WERI-Rb-1 (cell line): ENCODE data around the gene DHX8.
"Not testable (repeated sequence)": the region's sequence is repeated elsewhere in the genome, so short reads cannot be mapped to it uniquely, and the experiment has no call there.

ENCODE experiments used
- DNase-seq: peaks from one replicate; pipeline ENCODE4 v3.0.0-alpha.2; 2020
- H3K27ac ChIP-seq: fragments of 250-450 bp; sonication (Bioruptor Pico); 2 replicates; pipeline ENCODE4 v1.5.1; 2020; ENCODE audit warnings: mild to moderate bottlenecking, moderate library complexity
- H3K27me3 ChIP-seq: fragments of 250-450 bp; sonication (Bioruptor Pico); 2 replicates; pipeline ENCODE4 v1.5.1; 2021; ENCODE audit warnings: mild to moderate bottlenecking, low read depth, moderate library complexity; ENCODE audit not compliant: insufficient read depth, severe bottlenecking
- H3K36me3 ChIP-seq: fragments of 250-450 bp; sonication (Bioruptor Pico); 2 replicates; pipeline ENCODE4 v1.5.1; 2020; ENCODE audit warnings: mild to moderate bottlenecking, moderate library complexity
- H3K4me3 ChIP-seq: 2 replicates; pipeline ENCODE4 v1.5.1; 2011; ENCODE audit warnings: low read depth, mild to moderate bottlenecking, control low read depth, low read length
- H3K9me3 ChIP-seq: fragments of 250-450 bp; sonication (Bioruptor Pico); 2 replicates; pipeline ENCODE4 v1.5.1; 2021; ENCODE audit warnings: mild to moderate bottlenecking, moderate library complexity; ENCODE audit not compliant: severe bottlenecking
- TF ChIP-seq, protein P1 (sequence below): IDR thresholded peaks from 2 replicates; pipeline ENCODE4 v1.5.1; 2011; ENCODE audit warnings: low read depth, mild to moderate bottlenecking, control low read depth, inconsistent platforms, low read length

DHX8 gene

GRCh38 chr17:43448720-43449469 is 34.9 kb upstream of the DHX8 start:
- Histone ChIP-seq H3K36me3 (no peaks in the 10 kb centered on the region), H3K9me3 (peaks cover 18% of the 10 kb centered on the region)
- DNase-seq = no peak

DNA sequence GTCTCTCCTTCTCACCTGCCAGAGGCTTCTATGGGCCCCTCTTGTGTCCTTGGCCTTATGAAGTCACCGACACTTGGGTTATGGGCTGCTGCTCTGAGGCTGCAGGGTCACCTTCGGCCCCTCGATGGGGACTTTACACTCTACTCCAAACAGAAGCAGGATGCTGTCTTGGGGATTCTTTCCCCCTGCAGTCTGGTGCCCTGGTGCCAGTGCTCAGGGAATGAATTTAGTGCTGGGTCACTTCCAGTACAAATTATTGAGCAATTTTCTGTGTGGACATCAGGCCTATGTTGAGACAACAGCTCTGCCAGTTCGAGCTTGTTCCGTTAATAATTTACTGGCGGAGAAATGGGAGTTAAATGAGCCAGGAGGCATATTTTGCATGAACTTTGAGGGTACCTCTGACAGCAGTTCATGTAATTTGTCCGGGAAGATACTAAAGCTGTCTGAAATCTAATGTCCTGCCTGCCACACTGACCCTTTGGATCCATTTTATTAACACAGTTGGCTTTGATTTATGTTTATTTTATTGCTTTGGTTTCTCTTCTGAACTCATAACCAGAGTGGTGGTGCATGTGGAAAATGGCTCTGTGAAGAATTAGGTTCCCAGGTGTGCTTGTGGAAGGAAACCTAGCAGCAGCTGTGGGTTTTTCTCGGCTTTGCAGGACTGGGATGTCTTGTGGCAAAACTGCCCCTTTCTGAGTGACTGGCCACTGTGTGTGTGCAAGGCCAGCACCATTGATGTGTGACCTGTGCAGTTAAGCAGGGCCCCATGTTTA is 34.1 kb upstream of the DHX8 start:
- Histone ChIP-seq H3K27me3 (no peaks in the 10 kb centered on the region), H3K27ac (no peak overlapping the region), H3K36me3 (no peaks in the 10 kb centered on the region), H3K4me3 (no peak overlapping the region), H3K9me3 (peaks cover 18% of the 10 kb centered on the region)
- TF ChIP-seq, protein P1, sequence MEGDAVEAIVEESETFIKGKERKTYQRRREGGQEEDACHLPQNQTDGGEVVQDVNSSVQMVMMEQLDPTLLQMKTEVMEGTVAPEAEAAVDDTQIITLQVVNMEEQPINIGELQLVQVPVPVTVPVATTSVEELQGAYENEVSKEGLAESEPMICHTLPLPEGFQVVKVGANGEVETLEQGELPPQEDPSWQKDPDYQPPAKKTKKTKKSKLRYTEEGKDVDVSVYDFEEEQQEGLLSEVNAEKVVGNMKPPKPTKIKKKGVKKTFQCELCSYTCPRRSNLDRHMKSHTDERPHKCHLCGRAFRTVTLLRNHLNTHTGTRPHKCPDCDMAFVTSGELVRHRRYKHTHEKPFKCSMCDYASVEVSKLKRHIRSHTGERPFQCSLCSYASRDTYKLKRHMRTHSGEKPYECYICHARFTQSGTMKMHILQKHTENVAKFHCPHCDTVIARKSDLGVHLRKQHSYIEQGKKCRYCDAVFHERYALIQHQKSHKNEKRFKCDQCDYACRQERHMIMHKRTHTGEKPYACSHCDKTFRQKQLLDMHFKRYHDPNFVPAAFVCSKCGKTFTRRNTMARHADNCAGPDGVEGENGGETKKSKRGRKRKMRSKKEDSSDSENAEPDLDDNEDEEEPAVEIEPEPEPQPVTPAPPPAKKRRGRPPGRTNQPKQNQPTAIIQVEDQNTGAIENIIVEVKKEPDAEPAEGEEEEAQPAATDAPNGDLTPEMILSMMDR = no peak
- DNase-seq = no peak

More at GRCh38 chr17:43448720-43449469, 34.9 kb upstream of the DHX8 start:
- Histone ChIP-seq H3K27me3 (no peaks in the 10 kb centered on the region), H3K27ac (no peak overlapping the region), H3K4me3 (no peak overlapping the region)
- TF ChIP-seq, protein P1 = no peak

GRCh38 chr17:43450791-43451190 is 33.0 kb upstream of the DHX8 start:
- not testable (repeated sequence) for H3K27me3 ChIP-seq, DNase-seq, H3K36me3 ChIP-seq, H3K27ac ChIP-seq, H3K4me3 ChIP-seq
- peaks cover 18% of the 10 kb centered on the region for H3K9me3 ChIP-seq

- H3K4me3 ChIP-seq, H3K36me3 ChIP-seq, H3K27me3 ChIP-seq, DNase-seq, H3K27ac ChIP-seq: not testable (repeated sequence)
- peaks cover 15% of the 10 kb centered on the region for H3K9me3 ChIP-seq
Observed at GRCh38 chr17:43451741-43452140, 32.0 kb upstream of the DHX8 start.

- peaks cover 10% of the 10 kb centered on the region for H3K9me3 ChIP-seq
- DNase-seq = no peak
- no peaks in the 10 kb centered on the region for H3K27me3 ChIP-seq
- TF ChIP-seq, protein P1 = no peak
- H3K36me3 ChIP-seq = no peaks in the 10 kb centered on the region
- no peak overlapping the region for H3K27ac ChIP-seq
- H3K4me3 ChIP-seq = no peak overlapping the region
Observed at GRCh38 chr17:43453331-43453812, 30.4 kb upstream of the DHX8 start.

DNA sequence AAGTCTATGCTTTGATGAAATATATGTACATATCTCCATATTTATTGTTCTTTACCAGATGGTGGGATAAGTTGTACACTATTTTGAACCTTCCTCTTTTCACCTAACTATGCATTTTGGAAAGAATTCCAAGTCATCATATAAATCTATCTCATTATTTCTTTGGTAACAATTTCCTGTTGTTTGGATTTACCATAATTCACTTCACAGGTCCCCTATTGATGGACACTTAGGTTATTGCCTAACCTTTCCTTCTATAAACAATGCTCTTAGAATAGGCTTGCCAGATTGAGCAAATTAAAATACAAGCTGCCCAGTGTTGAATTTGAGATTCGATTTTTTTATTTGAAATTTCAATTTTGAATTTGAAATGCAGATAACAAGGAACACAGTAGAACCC is 28.9 kb upstream of the DHX8 start:
- no peak overlapping the region for H3K27ac ChIP-seq
- H3K9me3 ChIP-seq = peaks cover 10% of the 10 kb centered on the region
- no peak for DNase-seq
- H3K4me3 ChIP-seq = no peak overlapping the region
- H3K36me3 ChIP-seq = no peaks in the 10 kb centered on the region
- TF ChIP-seq, protein P1 = no peak
- H3K27me3 ChIP-seq = no peaks in the 10 kb centered on the region
